CD4-positive, CD25-positive, alpha-beta regulatory T cell (primary cell): ENCODE measurements around the gene FKBP5. TPM values are rescaled to one million over a fixed set of nuclear protein-coding genes. Genes with fewer than 3 reads are reported as not detected.

Experiments
- ATAC-seq, 2 donors: fragments of 150-1000 bp; cut with Tn5 transposase; one replicate each; pipeline ENCODE4 v1.10.0; 2021; ENCODE audit warnings: low read depth in 2 of 2, moderate number of reproducible peaks in 2 of 2, moderate library complexity in 1 of 2
- DNase-seq, 3 donors: peaks; one replicate each; pipeline versions ENCODE4 v3.0.0 to v3.0.0-alpha.2; 2012 to 2022; ENCODE audit warnings: mixed read lengths in 1 of 3
- H3K27ac ChIP-seq: one replicate; pipeline ENCODE4 v1.7.0; 2013; ENCODE audit warnings: mild to moderate bottlenecking, low read length; ENCODE audit not compliant: insufficient read depth, poor library complexity, severe bottlenecking
- H3K27me3 ChIP-seq: one replicate; pipeline ENCODE4 v1.7.0; 2013; ENCODE audit warnings: low read length; ENCODE audit not compliant: control insufficient read depth, insufficient read depth
- H3K36me3 ChIP-seq: one replicate; pipeline ENCODE4 v1.7.0; 2013; ENCODE audit warnings: mild to moderate bottlenecking, low read length, moderate library complexity; ENCODE audit not compliant: control insufficient read depth, insufficient read depth
- H3K4me1 ChIP-seq: 2 replicates; pipeline ENCODE4 v1.7.0; 2013; ENCODE audit warnings: mild to moderate bottlenecking, low read length; ENCODE audit not compliant: insufficient read depth, control insufficient read depth, poor library complexity, severe bottlenecking
- H3K4me3 ChIP-seq: one replicate; pipeline ENCODE4 v1.7.0; 2013; ENCODE audit warnings: low read depth, mild to moderate bottlenecking, low read length, moderate library complexity
- H3K9me3 ChIP-seq, 2 experiments: 1 replicate in 1 of 2; 2 replicates in 1 of 2; pipeline ENCODE4 v1.7.0; 2013; ENCODE audit warnings: low read length in 2 of 2, mild to moderate bottlenecking in 1 of 2, moderate library complexity in 1 of 2; ENCODE audit not compliant: control insufficient read depth in 2 of 2
- H3K27ac Mint-ChIP-seq, 3 donors: one replicate each; pipeline ENCODE4 v1.8.0; 2020 to 2022; ENCODE audit warnings: mild to moderate bottlenecking in 3 of 3, mixed read lengths in 3 of 3, moderate library complexity in 2 of 3
- H3K27me3 Mint-ChIP-seq: one replicate; pipeline ENCODE4 v1.8.0; 2022; ENCODE audit warnings: mild to moderate bottlenecking, mixed read lengths
- H3K36me3 Mint-ChIP-seq: one replicate; pipeline ENCODE4 v1.8.0; 2020; ENCODE audit warnings: mixed read lengths
- H3K4me1 Mint-ChIP-seq, 4 donors: one replicate each; pipeline ENCODE4 v1.8.0; 2020 to 2022; ENCODE audit warnings: mixed read lengths in 4 of 4, mild to moderate bottlenecking in 1 of 4
- H3K4me3 Mint-ChIP-seq, 4 donors: one replicate each; pipeline ENCODE4 v1.8.0; 2020 to 2022; ENCODE audit warnings: mild to moderate bottlenecking in 4 of 4, mixed read lengths in 4 of 4, moderate library complexity in 3 of 4
- H3K9me3 Mint-ChIP-seq, 7 donors: one replicate each; pipeline ENCODE4 v1.8.0; 2020 to 2022; ENCODE audit warnings: mixed read lengths in 7 of 7, mild to moderate bottlenecking in 3 of 7, moderate library complexity in 2 of 7
- polyA plus RNA-seq, 4 donors: library from polyadenylated mRNA; unstranded; fragments of 300-500 nt; fragmentation: Illumina TruSeq; gene quantifications; one replicate each; pipeline ENCODE4 v1.2.3, GENCODE V29; 2021
- total RNA-seq: library from RNA; stranded (reverse); gene quantifications from one replicate; pipeline ENCODE4 v1.2.3, GENCODE V29; 2022

FKBP5 gene
- total and polyA plus RNA-seq, 5 donors from 2014 or later = 27.5 to 157 (median 71.0) TPM

- Mint-ChIP-seq H3K36me3 (no peaks in the 10 kb centered on the region), H3K27ac (peak overlapping the region in 2 of 3 donors; percentile 60 to 91), H3K4me1 (peaks cover 5 to 29% (median 15%) of the 10 kb centered on the region in 4 donors), H3K4me3 (peak overlapping the region; percentile 93 to 100 (median 96)), H3K9me3 (no peaks in the 10 kb centered on the region), H3K27me3 (peaks cover 5% of the 10 kb centered on the region)
- Histone ChIP-seq H3K36me3 (no peaks in the 10 kb centered on the region), H3K9me3 (no peaks in the 10 kb centered on the region), H3K27ac (peak overlapping the region; percentile 74), H3K27me3 (no peaks in the 10 kb centered on the region), H3K4me3 (peak overlapping the region; percentile 97), H3K4me1 (peaks cover 19% of the 10 kb centered on the region)
- ATAC-seq (no peak), DNase-seq (no peak)
Observed at GRCh38 chr6:35686873-35687555, 1.7 kb downstream of the FKBP5 start.

DNA sequence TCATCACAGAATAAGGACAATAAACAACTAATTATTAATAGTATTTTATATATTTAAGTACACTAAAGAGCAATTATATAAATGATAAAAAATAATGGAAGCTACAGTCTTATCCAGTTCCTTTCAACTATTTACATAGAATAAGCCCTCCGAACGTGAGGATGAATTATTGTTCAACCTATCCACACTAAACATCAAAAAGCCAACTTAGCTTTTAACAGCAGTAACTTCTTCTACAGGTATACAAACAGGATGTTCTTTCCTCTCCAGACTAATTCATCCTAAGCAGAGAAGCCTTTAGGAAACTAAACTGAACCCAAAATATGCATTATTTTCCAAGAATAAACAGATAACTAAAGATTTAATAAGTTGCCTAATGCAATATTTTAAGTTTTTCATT, 2.3 kb downstream of the FKBP5 start:
- Mint-ChIP-seq H3K27ac (peak overlapping the region in 1 of 3 donors; percentile 60), H3K4me1 (peaks cover 5 to 35% (median 17%) of the 10 kb centered on the region in 4 donors), H3K4me3 (peak overlapping the region; percentile 93 to 100 (median 96)), H3K36me3 (no peaks in the 10 kb centered on the region), H3K9me3 (no peaks in the 10 kb centered on the region), H3K27me3 (peaks cover 5% of the 10 kb centered on the region)
- H3K4me1 ChIP-seq = peaks cover 19% of the 10 kb centered on the region
- no peak overlapping the region for H3K27ac ChIP-seq
- no peaks in the 10 kb centered on the region for H3K36me3 ChIP-seq
- no peaks in the 10 kb centered on the region for H3K9me3 ChIP-seq
- no peak for DNase-seq
- ATAC-seq = no peak
- no peaks in the 10 kb centered on the region for H3K27me3 ChIP-seq
- peak overlapping the region; percentile 97 for H3K4me3 ChIP-seq

DNA sequence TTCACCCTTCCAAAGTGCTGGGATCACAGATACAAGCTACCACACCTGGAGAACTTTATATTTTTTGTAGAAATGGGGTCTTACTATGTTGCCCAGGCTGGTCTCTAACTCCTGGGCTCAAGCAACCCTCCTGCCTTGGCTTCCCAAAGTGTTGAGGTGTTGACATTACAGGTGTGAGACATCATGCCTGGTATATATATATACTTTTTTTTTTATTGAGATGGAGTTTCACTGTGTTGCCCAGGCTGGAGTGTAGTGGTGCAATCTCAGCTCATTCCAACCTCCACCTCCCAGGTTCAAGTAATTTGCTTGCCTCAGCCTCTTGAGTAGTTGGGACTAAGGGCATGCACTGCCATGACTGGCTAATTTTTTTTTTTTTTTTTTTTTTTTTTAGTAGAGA, 5.4 kb downstream of the FKBP5 start:
- Mint-ChIP-seq H3K27me3 (no peaks in the 10 kb centered on the region), H3K36me3 (peaks cover 7% of the 10 kb centered on the region), H3K4me3 (peak overlapping the region in 1 of 4 donors; percentile 28), H3K27ac (no peak overlapping the region), H3K9me3 (peaks cover 0 to 1% (median 0%) of the 10 kb centered on the region in 7 donors), H3K4me1 (peaks cover 9 to 54% (median 27%) of the 10 kb centered on the region in 4 donors)
- peaks cover 18% of the 10 kb centered on the region for H3K4me1 ChIP-seq
- H3K9me3 ChIP-seq = no peaks in the 10 kb centered on the region
- ATAC-seq (no peak), DNase-seq (no peak)
- no peaks in the 10 kb centered on the region for H3K27me3 ChIP-seq
- peak overlapping the region; percentile 14 for H3K27ac ChIP-seq
- H3K36me3 ChIP-seq = peaks cover 13% of the 10 kb centered on the region
- no peak overlapping the region for H3K4me3 ChIP-seq

GRCh38 chr6:35681298-35681697, 7.4 kb downstream of the FKBP5 start:
- ATAC-seq (no peak), DNase-seq (no peak)
- peaks cover 6% of the 10 kb centered on the region for H3K4me1 ChIP-seq
- Mint-ChIP-seq H3K27ac (peak overlapping the region in 2 of 3 donors; percentile 0 to 59), H3K4me1 (peaks cover 18 to 66% (median 33%) of the 10 kb centered on the region in 4 donors), H3K9me3 (peaks cover 0 to 1% (median 0%) of the 10 kb centered on the region in 7 donors), H3K36me3 (peaks cover 7% of the 10 kb centered on the region), H3K27me3 (no peaks in the 10 kb centered on the region), H3K4me3 (peak overlapping the region in 2 of 4 donors; percentile 6 to 17)
- no peaks in the 10 kb centered on the region for H3K9me3 ChIP-seq
- no peak overlapping the region for H3K27ac ChIP-seq
- no peak overlapping the region for H3K4me3 ChIP-seq
- H3K36me3 ChIP-seq = peaks cover 13% of the 10 kb centered on the region
- H3K27me3 ChIP-seq = no peaks in the 10 kb centered on the region

DNA sequence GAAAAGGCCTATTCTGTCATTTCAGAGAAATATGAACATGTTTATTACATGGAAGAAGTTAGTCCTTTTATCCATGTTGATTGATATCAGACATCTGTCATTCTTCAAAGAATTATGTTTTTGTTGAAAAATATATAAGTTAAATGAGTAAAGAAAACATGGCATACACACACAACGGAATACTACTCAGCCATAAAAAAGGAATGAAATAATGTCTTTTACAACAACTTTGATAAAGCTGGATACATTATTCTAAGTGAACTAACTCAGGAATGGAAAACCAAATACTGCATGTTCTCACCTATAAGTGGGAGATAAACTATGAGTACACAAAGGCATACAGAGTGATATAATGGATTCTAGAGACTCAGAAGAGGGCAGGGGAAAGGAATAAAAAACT, 9.3 kb downstream of the FKBP5 start:
- Mint-ChIP-seq H3K27ac (peak overlapping the region in 1 of 3 donors; percentile 86), H3K36me3 (peaks cover 7% of the 10 kb centered on the region), H3K9me3 (peaks cover 0 to 1% (median 0%) of the 10 kb centered on the region in 7 donors), H3K4me1 (peaks cover 29 to 77% (median 48%) of the 10 kb centered on the region in 4 donors), H3K27me3 (no peaks in the 10 kb centered on the region), H3K4me3 (peak overlapping the region in 2 of 4 donors; percentile 3 to 21)
- no peak overlapping the region for H3K27ac ChIP-seq
- peaks cover 13% of the 10 kb centered on the region for H3K36me3 ChIP-seq
- no peaks in the 10 kb centered on the region for H3K27me3 ChIP-seq
- H3K4me3 ChIP-seq = no peak overlapping the region
- H3K4me1 ChIP-seq = peaks cover 6% of the 10 kb centered on the region
- no peaks in the 10 kb centered on the region for H3K9me3 ChIP-seq
- ATAC-seq = no peak
- no peak for DNase-seq

DNA sequence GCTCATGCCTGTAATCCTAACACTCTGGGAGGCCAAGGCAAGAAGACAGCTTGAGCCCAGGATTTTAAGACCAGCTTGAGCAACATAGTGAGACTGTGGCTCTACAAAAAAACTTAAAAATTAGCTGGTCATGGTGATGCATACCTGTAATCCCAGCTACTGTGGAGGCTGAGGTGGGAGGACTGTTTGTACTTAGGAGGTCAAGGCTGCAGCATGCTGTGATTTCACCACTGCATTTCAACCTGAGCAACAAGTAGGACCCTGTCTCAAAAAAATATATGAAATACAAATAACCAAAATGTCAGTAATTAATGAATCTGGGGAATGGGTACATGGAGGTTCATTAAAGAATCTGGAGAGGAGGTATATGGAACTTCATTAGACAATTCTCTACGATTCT, 9.9 kb downstream of the FKBP5 start:
- peaks cover 7% of the 10 kb centered on the region for H3K36me3 Mint-ChIP-seq
- H3K27ac Mint-ChIP-seq = peak overlapping the region in 2 of 3 donors; percentile 26 to 36
- H3K27me3 ChIP-seq = no peaks in the 10 kb centered on the region
- no peak overlapping the region for H3K27ac ChIP-seq
- ATAC-seq (no peak), DNase-seq (no peak)
- H3K27me3 Mint-ChIP-seq = no peaks in the 10 kb centered on the region
- H3K4me1 ChIP-seq = peaks cover 12% of the 10 kb centered on the region
- peaks cover 0 to 1% (median 0%) of the 10 kb centered on the region in 7 donors for H3K9me3 Mint-ChIP-seq
- peak overlapping the region in 2 of 4 donors; percentile 3 to 21 for H3K4me3 Mint-ChIP-seq
- H3K4me3 ChIP-seq = no peak overlapping the region
- peaks cover 29 to 83% (median 54%) of the 10 kb centered on the region in 4 donors for H3K4me1 Mint-ChIP-seq
- H3K9me3 ChIP-seq = no peaks in the 10 kb centered on the region
- H3K36me3 ChIP-seq = peaks cover 13% of the 10 kb centered on the region

DNA sequence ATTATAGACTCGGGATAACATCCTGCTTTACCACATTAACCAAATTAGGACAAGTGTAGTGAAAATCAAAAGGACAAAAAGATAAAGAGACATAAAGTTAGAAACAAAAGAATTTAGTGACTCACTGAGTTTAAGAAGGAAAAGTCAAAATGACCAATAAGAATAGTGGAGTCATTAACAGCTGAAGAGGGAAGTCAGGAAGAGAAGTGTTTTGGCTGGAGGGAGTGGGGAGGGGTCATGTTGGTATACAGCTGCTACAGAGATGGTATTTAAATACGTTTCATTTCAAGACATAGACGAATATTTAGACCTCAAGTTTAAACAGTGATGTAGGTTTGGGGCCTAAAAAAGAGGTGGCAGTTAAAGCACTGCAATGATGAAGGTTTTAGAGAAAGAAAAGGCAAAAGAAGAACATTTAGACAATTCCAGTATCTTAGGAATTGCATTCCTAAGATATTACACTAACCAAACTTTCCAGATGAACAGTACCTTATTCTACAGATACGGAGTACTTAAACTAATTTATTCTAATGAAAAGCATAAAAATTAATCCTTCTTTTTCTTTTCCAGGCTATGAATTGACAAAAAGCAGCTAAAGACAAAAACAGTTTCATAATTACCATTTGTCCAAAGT, 10.6 kb downstream of the FKBP5 start:
- peaks cover 0 to 1% (median 0%) of the 10 kb centered on the region in 7 donors for H3K9me3 Mint-ChIP-seq
- peak overlapping the region in 3 of 4 donors; percentile 3 to 18 (median 9) for H3K4me3 Mint-ChIP-seq
- peaks cover 7% of the 10 kb centered on the region for H3K36me3 Mint-ChIP-seq
- Histone ChIP-seq H3K36me3 (peaks cover 13% of the 10 kb centered on the region), H3K4me3 (no peak overlapping the region), H3K4me1 (peaks cover 13% of the 10 kb centered on the region), H3K27me3 (no peaks in the 10 kb centered on the region), H3K9me3 (no peaks in the 10 kb centered on the region), H3K27ac (no peak overlapping the region)
- DNase-seq (no peak), ATAC-seq (no peak)
- peaks cover 29 to 87% (median 57%) of the 10 kb centered on the region in 4 donors for H3K4me1 Mint-ChIP-seq
- peak overlapping the region in 2 of 3 donors; percentile 2 to 26 for H3K27ac Mint-ChIP-seq
- no peaks in the 10 kb centered on the region for H3K27me3 Mint-ChIP-seq
